ENCODE measurements around the gene B3GNT7.

Gene B3GNT7

DNA sequence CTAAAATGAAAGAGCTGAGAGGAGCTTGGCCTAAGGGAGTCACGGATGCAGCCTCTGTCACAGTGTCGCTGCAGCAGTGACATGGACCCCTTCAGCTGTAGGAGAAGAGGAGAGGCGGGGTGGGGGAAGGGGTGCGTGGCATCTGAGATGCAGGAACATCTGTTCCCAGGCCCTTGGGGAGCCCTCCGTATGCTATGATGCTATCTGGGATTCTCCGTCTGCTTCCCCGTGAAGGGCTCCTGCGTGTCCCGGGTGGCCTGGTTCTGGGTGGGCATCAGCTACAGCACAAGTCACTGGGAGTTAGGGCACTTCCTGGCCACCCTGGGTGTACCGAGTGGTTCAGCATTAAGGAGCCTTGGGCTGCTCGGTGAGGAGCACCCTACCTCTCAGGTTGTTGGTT is 35.6 kb upstream of the B3GNT7 start:
- TF ChIP-seq, protein P1, sequence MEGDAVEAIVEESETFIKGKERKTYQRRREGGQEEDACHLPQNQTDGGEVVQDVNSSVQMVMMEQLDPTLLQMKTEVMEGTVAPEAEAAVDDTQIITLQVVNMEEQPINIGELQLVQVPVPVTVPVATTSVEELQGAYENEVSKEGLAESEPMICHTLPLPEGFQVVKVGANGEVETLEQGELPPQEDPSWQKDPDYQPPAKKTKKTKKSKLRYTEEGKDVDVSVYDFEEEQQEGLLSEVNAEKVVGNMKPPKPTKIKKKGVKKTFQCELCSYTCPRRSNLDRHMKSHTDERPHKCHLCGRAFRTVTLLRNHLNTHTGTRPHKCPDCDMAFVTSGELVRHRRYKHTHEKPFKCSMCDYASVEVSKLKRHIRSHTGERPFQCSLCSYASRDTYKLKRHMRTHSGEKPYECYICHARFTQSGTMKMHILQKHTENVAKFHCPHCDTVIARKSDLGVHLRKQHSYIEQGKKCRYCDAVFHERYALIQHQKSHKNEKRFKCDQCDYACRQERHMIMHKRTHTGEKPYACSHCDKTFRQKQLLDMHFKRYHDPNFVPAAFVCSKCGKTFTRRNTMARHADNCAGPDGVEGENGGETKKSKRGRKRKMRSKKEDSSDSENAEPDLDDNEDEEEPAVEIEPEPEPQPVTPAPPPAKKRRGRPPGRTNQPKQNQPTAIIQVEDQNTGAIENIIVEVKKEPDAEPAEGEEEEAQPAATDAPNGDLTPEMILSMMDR (conservative IDR thresholded peaks at IDR 0.05; ENCODE audit: control insufficient read depth, insufficient read depth, low read depth, low read length), result no peak
- no peak for DNase-seq (ENCODE audit: low read depth)

DNA sequence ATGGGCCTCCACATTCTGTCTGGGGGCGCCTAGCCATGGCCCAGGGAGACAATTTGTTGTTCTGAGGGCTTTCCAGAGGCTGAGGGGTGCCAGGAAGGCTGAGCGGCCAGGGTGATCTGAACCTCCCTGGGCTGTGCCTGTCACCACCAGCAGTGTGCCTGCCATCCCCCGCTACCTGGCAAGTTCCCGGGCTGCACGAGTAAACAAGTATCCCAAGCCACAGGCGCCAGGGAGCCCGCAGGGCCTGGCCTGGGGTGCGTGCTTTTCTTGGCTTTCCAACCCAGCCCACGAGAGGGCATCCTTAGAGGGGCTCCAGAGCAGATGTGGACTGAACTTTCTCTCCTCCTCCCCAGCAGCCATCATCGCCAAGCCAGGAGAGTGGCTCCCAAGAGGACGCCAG is 35.1 kb upstream of the B3GNT7 start:
- no peak for DNase-seq (ENCODE audit: low read depth)
- TF ChIP-seq, protein P1 (conservative IDR thresholded peaks at IDR 0.05; ENCODE audit: control insufficient read depth, insufficient read depth, low read depth, low read length), result no peak
- H3K4me3 ChIP-seq (ENCODE audit: control insufficient read depth, low read depth, low read length), result no peak overlapping the region

More for the DNA sequence above, 35.6 kb upstream of the B3GNT7 start:
- H3K4me3 ChIP-seq (ENCODE audit: control insufficient read depth, low read depth, low read length), result no peak overlapping the region

DNA sequence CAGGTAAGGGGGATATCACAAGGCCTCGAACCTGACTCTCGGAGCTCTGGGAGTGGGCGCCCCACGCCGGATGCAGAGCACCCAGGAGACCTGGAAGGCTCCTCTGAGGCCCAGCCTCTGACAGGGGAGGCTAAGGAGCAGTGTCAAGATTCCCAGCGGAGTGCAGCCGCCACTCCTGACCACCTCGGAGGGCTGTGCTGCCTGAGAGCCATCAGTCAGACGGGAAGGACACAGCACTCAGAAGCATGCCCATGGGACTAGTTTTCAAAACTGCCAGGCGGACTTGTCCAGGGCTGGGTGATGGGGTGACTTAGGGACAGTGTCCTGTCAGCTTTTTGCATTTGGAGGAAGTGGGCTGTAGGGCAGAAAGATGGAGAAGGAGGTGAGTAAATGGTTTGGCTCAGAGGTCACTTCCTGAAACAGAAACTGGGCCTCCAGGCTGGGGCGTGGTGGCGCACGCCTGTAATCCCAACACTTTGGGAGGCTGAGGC is 34.6 kb upstream of the B3GNT7 start:
- H3K4me3 ChIP-seq (ENCODE audit: control insufficient read depth, low read depth, low read length), result no peak overlapping the region
- DNase-seq (ENCODE audit: low read depth), result no peak
- TF ChIP-seq, protein P1 (conservative IDR thresholded peaks at IDR 0.05; ENCODE audit: control insufficient read depth, insufficient read depth, low read depth, low read length), result no peak

DNA sequence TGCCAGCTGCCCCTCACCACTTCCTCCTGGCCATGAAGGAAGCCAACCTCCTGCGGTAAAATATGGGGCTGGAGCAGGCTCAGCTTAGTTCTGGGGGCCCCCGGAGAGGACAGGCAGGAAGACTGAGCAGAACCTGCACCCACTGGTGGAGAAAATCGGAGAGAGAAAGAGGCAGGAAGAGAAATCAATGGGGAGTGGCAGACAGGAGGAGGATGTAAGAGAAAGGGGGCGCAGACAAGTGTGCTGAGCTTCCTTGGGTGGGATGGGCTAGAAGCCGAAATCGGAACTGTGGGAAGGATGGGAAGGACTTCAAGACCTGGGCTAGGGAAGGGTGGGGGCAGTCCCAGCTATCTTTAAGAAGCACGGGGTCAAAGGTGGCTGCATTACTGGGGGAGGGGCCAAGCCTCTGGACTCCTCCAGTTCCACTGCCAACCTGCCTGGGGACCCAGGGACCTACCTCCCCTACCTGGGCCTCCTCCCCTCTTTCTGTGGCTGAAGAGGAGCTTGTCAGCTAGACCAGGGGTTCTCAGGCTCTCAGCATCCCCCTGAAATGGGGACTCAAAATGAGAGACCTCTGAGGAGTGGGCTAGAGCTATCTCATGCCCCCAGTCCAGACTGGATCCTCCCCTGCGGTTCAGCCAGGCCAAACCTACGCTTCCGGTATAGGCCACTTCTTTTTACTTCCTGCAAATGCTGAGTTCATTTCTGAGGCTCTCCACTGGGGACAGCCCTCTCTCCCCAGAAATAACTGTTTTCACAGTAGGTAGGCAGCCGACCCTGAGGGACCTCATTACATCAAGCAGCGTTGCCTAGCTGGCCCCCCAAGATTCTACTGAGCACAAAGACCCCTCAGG is 33.6 kb upstream of the B3GNT7 start:
- TF ChIP-seq, protein P1 (conservative IDR thresholded peaks at IDR 0.05; ENCODE audit: control insufficient read depth, insufficient read depth, low read depth, low read length), result no peak
- DNase-seq (ENCODE audit: low read depth), result no peak
- no peak overlapping the region for H3K4me3 ChIP-seq (ENCODE audit: control insufficient read depth, low read depth, low read length)

DNA sequence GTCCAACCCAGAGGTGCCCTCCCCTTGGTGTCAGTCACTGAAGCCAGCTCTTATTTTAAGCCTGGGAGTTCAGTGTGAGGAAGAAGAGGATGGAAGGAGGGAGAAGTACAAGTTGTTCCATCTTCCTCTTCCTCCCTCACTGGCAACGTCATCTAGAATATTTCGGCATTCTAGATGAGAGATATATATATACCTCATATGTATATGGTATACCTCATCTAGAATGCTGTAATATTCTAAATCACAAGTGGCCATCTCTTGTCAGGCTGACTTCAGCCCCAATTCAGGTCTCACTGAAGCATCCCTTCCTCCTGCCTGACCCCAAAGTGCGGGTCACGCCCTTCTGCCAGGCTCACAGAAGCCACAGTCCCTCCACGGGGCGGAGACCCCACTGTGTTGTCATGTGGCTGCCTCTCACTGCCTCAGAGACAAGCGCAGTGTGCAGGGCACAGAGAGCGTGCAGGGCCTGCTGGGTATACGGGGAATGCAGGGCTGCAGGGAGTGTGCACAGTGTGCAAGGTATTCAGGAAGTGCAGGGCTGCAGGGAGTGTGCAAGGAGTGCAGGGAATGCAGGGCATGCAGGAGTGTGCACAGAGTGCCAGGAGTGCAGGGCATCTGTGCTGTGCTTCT is 32.8 kb upstream of the B3GNT7 start:
- no peak overlapping the region for H3K4me3 ChIP-seq (ENCODE audit: control insufficient read depth, low read depth, low read length)
- no peak for DNase-seq (ENCODE audit: low read depth)
- TF ChIP-seq, protein P1 (conservative IDR thresholded peaks at IDR 0.05; ENCODE audit: control insufficient read depth, insufficient read depth, low read depth, low read length), result no peak

DNA sequence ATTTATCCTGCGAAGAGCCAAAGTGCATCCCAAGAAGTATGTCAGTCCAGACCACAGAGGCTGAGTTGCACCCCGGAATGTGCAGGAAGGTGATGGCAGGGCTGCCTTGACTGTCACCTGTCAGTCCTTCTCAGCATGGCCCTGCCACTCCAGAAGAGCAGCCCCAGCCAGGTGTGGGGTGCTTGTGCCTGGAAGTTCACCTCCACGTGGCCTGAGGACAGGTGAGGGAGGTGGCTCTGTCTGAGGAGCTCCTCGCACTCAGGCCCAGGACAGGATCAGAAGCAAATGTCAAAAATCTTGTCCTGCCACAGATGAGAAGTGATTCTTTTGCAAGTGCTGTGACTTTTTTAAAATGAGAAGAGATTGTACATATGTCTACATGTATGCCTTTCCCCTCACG is 31.4 kb upstream of the B3GNT7 start:
- no peak for DNase-seq (ENCODE audit: low read depth)
- TF ChIP-seq, protein P1 (conservative IDR thresholded peaks at IDR 0.05; ENCODE audit: control insufficient read depth, insufficient read depth, low read depth, low read length), result no peak
- no peak overlapping the region for H3K4me3 ChIP-seq (ENCODE audit: control insufficient read depth, low read depth, low read length)

Data from fibroblast of mammary gland (primary cell).